ENCODE data around the gene EPB41L5. TPM values are rescaled to one million over a fixed set of nuclear protein-coding genes. Genes with fewer than 3 reads are reported as not detected.
A peak's percentile ranks its signal among the peaks of the same experiment; 100 is the strongest.

The EPB41L5 gene
- total and polyA plus RNA-seq, 11 donors: 3.1 to 16.9 (median 9.8) TPM

GRCh38 chr2:120208381-120209353, 195.8 kb downstream of the EPB41L5 start:
- TF ChIP-seq CTCF (IDR thresholded peaks at IDR 0.05) (no peak), POLR2A (IDR thresholded peaks at IDR 0.05) (no peak)
- Histone ChIP-seq H3K36me3 (no peaks in the 10 kb centered on the region), H3K27me3 (no peaks in the 10 kb centered on the region), H3K9me3 (no peaks in the 10 kb centered on the region), H3K4me3 (no peak overlapping the region), H3K27ac (no peak overlapping the region), H3K4me1 (peaks cover 0 to 17% (median 5%) of the 10 kb centered on the region in 12 donors)
- no peak for DNase-seq
- ATAC-seq: no peak
- 94 to 98% (median 95%) methylated on average over 10 of the region's 10 CpGs for WGBS, 4 donors
- intact Hi-C loops (cut with DNase I): loop anchor here in 1 of 10 donors (5.0 kb wide), 1 partner anchor 104 kb away; no protein-coding TSS in a partner anchor

GRCh38 chr2:120209427-120210269, 196.8 kb downstream of the EPB41L5 start:
- peaks cover 0 to 11% (median 0%) of the 10 kb centered on the region in 12 donors for H3K4me1 ChIP-seq
- no peaks in the 10 kb centered on the region for H3K36me3 ChIP-seq
- WGBS, 4 donors: 60 to 82% (median 74%) methylated on average over 7 to 12 of the region's 12 CpGs
- intact Hi-C loops (cut with DNase I): loop anchor here in 1 of 10 donors (5.0 kb wide), 1 partner anchor 103 kb away; no protein-coding TSS in a partner anchor
- TF ChIP-seq CTCF (IDR thresholded peaks at IDR 0.05): no peak
- no peak for TF ChIP-seq POLR2A (IDR thresholded peaks at IDR 0.05)
- H3K27me3 ChIP-seq: no peaks in the 10 kb centered on the region
- DNase-seq (no peak), ATAC-seq (peak in 3 of 4 donors; percentile 23 to 56 (median 26))
- no peak overlapping the region for H3K27ac ChIP-seq
- H3K4me3 ChIP-seq: no peak overlapping the region
- no peaks in the 10 kb centered on the region for H3K9me3 ChIP-seq

- DNase-seq: no peak
- no peaks in the 10 kb centered on the region for H3K9me3 ChIP-seq
- 55 to 67% (median 65%) methylated on average over 9 to 10 of the region's 10 CpGs for whole genome bisulfite sequencing, 4 donors
- peak in 2 of 4 donors; percentile 31 to 38 for ATAC-seq
- H3K4me3 ChIP-seq: no peak overlapping the region
- H3K36me3 ChIP-seq: no peaks in the 10 kb centered on the region
- no peaks in the 10 kb centered on the region for H3K27me3 ChIP-seq
- H3K4me1 ChIP-seq: peaks cover 0 to 11% (median 0%) of the 10 kb centered on the region in 12 donors
- TF ChIP-seq POLR2A (IDR thresholded peaks at IDR 0.05) (no peak), CTCF (IDR thresholded peaks at IDR 0.05) (no peak)
- intact Hi-C loops (cut with DNase I): no loop called here
- H3K27ac ChIP-seq: no peak overlapping the region
These were observed 197.4 kb downstream of the EPB41L5 start for GRCh38 chr2:120210270-120210693.
